C4-2B (cell line): ENCODE data around the gene SURF1.

Source experiments
- CTCF ChIP-seq: fragments of 450-650 bp; conservative IDR thresholded peaks from 2 replicates; pipeline ENCODE4 v1.5.1; 2017; ENCODE audit warnings: mild to moderate bottlenecking
- ZFX ChIP-seq: fragments of 450-650 bp; IDR thresholded peaks from 2 replicates; pipeline ENCODE4 v1.6.1; 2017

- no peak for TF ChIP-seq CTCF
- TF ChIP-seq ZFX: no peak
Measured at GRCh38 chr9:133323211-133323610, 33.1 kb downstream of the SURF1 start.
